ENCODE data around the gene CHRD.

The CHRD gene

GRCh38 chr3:184389935-184390528 is 10.2 kb downstream of the CHRD start:
- no peak overlapping the region for H3K9ac ChIP-seq (ENCODE audit: low read length)
- no peak overlapping the region for H3K4me3 ChIP-seq (ENCODE audit: low read length)
- no peaks in the 10 kb centered on the region for H3K4me1 ChIP-seq (ENCODE audit: control insufficient read depth, insufficient read depth, low read length)
- H3K36me3 ChIP-seq (ENCODE audit: control insufficient read depth, insufficient read depth, low read length): no peaks in the 10 kb centered on the region
- H3K27me3 ChIP-seq (ENCODE audit: control insufficient read depth, insufficient read depth, low read length): no peaks in the 10 kb centered on the region
- H3K9me3 ChIP-seq (ENCODE audit: control insufficient read depth, low read length): no peaks in the 10 kb centered on the region

DNA sequence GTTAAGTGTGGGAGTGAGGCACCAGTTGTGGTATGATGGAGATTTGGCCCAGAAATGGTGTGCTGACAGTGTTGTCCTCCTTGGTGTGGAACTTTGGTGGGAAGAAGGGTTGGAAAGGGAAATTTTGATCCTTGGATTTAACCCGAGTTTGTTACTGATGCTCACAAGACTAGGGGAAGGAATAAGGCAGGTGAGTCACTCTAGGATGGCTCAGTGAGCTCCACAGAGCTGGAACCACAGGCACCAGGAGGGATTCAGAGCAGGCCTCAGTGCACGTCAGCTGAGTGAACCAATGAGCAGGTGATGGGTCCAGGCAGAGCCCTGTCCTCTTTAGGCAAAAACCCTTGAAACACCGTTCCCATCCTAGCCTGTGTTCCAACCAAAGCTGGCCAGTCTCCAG is 11.4 kb downstream of the CHRD start:
- H3K9ac ChIP-seq (ENCODE audit: low read length): no peak overlapping the region
- no peaks in the 10 kb centered on the region for H3K27me3 ChIP-seq (ENCODE audit: control insufficient read depth, insufficient read depth, low read length)
- no peaks in the 10 kb centered on the region for H3K9me3 ChIP-seq (ENCODE audit: control insufficient read depth, low read length)
- H3K36me3 ChIP-seq (ENCODE audit: control insufficient read depth, insufficient read depth, low read length): no peaks in the 10 kb centered on the region
- H3K4me3 ChIP-seq (ENCODE audit: low read length): no peak overlapping the region
- no peaks in the 10 kb centered on the region for H3K4me1 ChIP-seq (ENCODE audit: control insufficient read depth, insufficient read depth, low read length)

GRCh38 chr3:184395320-184395660 is 15.4 kb downstream of the CHRD start:
- no peaks in the 10 kb centered on the region for H3K36me3 ChIP-seq (ENCODE audit: control insufficient read depth, insufficient read depth, low read length)
- no peaks in the 10 kb centered on the region for H3K4me1 ChIP-seq (ENCODE audit: control insufficient read depth, insufficient read depth, low read length)
- no peaks in the 10 kb centered on the region for H3K9me3 ChIP-seq (ENCODE audit: control insufficient read depth, low read length)
- no peak overlapping the region for H3K9ac ChIP-seq (ENCODE audit: low read length)
- H3K27me3 ChIP-seq (ENCODE audit: control insufficient read depth, insufficient read depth, low read length): peaks cover 2% of the 10 kb centered on the region
- H3K4me3 ChIP-seq (ENCODE audit: low read length): no peak overlapping the region

DNA sequence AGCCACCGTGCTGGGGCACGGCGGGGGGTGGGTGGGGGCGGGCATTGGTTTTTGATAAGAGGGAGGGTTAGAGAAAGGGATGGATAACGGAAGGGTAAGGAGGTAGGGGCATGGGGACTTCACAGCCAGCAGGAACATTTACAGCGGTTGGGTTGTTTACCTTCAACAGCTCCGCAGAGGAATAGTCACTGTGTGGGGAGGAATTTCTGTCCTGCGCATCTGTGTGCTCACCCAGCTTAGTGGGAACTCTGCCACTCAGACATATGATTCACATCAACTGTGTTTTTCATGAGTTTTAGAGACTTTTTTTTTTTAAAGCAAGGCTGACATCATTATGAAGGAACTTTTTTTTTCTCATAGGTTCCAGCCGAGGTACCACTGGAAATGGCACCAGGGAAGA is 19.6 kb downstream of the CHRD start:
- Histone ChIP-seq H3K9me3 (ENCODE audit: control insufficient read depth, low read length) (no peaks in the 10 kb centered on the region), H3K4me1 (ENCODE audit: control insufficient read depth, insufficient read depth, low read length) (no peaks in the 10 kb centered on the region), H3K36me3 (ENCODE audit: control insufficient read depth, insufficient read depth, low read length) (no peaks in the 10 kb centered on the region), H3K9ac (ENCODE audit: low read length) (no peak overlapping the region), H3K4me3 (ENCODE audit: low read length) (no peak overlapping the region), H3K27me3 (ENCODE audit: control insufficient read depth, insufficient read depth, low read length) (peaks cover 8% of the 10 kb centered on the region)

GRCh38 chr3:184405075-184406030 is 25.5 kb downstream of the CHRD start:
- no peaks in the 10 kb centered on the region for H3K36me3 ChIP-seq (ENCODE audit: control insufficient read depth, insufficient read depth, low read length)
- peaks cover 7% of the 10 kb centered on the region for H3K27me3 ChIP-seq (ENCODE audit: control insufficient read depth, insufficient read depth, low read length)
- H3K9ac ChIP-seq (ENCODE audit: low read length): no peak overlapping the region
- H3K4me3 ChIP-seq (ENCODE audit: low read length): no peak overlapping the region
- H3K4me1 ChIP-seq (ENCODE audit: control insufficient read depth, insufficient read depth, low read length): peaks cover 5% of the 10 kb centered on the region
- no peaks in the 10 kb centered on the region for H3K9me3 ChIP-seq (ENCODE audit: control insufficient read depth, low read length)

DNA sequence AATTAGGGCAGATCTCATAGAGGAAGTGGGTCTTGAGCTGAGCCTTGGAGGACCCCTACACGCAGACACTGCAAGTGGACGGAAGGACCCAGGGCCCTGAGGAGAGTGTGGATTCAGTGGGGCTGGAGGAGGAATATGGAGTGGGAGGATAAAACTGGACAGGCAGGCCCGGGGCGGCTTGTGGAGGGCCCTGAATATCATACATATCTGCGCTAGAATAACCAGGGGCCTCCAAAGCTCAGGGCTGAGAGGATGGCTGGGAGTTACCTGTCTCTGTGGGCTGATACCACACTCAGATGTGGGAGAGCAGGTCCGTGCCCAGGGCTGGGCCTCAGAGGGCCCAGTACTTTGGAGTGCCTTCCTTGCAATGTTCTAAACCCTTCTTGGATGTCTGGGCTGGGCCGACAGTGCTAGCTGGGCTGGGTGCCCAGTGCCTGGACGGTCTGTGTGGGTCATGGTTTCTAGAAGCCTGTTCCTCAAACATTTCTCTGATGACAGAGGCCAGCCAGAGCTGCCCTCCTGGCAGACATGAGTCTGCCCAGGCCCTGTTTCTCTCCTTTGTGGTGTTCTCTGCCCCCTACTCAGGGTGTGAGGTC is 29.6 kb downstream of the CHRD start:
- Histone ChIP-seq H3K9ac (ENCODE audit: low read length) (no peak overlapping the region), H3K4me3 (ENCODE audit: low read length) (no peak overlapping the region), H3K9me3 (ENCODE audit: control insufficient read depth, low read length) (no peaks in the 10 kb centered on the region), H3K4me1 (ENCODE audit: control insufficient read depth, insufficient read depth, low read length) (peaks cover 5% of the 10 kb centered on the region), H3K36me3 (ENCODE audit: control insufficient read depth, insufficient read depth, low read length) (no peaks in the 10 kb centered on the region), H3K27me3 (ENCODE audit: control insufficient read depth, insufficient read depth, low read length) (peaks cover 1% of the 10 kb centered on the region)

GRCh38 chr3:184409946-184410500 is 30.2 kb downstream of the CHRD start:
- no peaks in the 10 kb centered on the region for H3K9me3 ChIP-seq (ENCODE audit: control insufficient read depth, low read length)
- H3K36me3 ChIP-seq (ENCODE audit: control insufficient read depth, insufficient read depth, low read length): no peaks in the 10 kb centered on the region
- H3K27me3 ChIP-seq (ENCODE audit: control insufficient read depth, insufficient read depth, low read length): no peaks in the 10 kb centered on the region
- H3K4me1 ChIP-seq (ENCODE audit: control insufficient read depth, insufficient read depth, low read length): peaks cover 5% of the 10 kb centered on the region
- H3K4me3 ChIP-seq (ENCODE audit: low read length): no peak overlapping the region
- H3K9ac ChIP-seq (ENCODE audit: low read length): no peak overlapping the region

DNA sequence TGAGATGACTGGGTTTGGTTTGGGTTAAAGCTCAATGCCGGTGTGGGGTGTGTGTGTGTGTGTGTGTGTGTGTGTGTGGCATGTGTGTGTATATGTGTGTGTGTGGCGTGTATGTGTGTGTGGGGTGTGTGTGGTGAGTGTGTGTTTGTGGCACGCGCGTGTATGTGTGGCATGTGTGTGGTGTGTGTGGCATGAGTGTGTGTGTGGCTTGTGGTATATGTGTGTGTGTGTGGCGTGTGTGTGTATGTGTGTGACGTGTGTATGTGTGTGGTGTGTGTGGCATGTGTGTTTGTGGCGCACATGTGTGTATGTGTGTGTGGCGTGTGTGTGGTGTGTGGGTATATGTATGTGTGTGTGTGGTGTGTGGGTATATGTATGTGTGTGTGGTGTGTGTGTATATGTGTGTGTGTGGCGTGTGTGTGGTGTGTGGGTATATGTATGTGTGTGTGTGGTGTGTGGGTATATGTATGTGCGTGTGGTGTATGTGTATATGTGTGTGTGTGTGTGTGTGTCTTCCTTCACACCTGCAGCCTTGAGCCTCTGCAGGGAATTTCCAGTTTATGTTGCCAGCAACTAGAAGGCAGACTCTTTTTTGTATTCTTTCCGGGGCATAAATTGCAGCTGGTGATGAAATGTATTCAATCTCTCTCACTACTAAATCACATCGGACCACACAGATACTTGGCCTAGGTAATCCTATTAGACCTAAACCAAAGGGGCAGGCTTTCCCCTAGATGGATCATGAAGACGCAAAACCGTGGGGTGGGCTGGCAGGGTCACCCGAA is 34.8 kb downstream of the CHRD start:
- no peak overlapping the region for H3K4me3 ChIP-seq (ENCODE audit: low read length)
- no peak overlapping the region for H3K9ac ChIP-seq (ENCODE audit: low read length)
- H3K9me3 ChIP-seq (ENCODE audit: control insufficient read depth, low read length): no peaks in the 10 kb centered on the region
- no peaks in the 10 kb centered on the region for H3K27me3 ChIP-seq (ENCODE audit: control insufficient read depth, insufficient read depth, low read length)
- no peaks in the 10 kb centered on the region for H3K4me1 ChIP-seq (ENCODE audit: control insufficient read depth, insufficient read depth, low read length)
- H3K36me3 ChIP-seq (ENCODE audit: control insufficient read depth, insufficient read depth, low read length): no peaks in the 10 kb centered on the region

GRCh38 chr3:184415203-184415490 is 35.3 kb downstream of the CHRD start:
- H3K9me3 ChIP-seq (ENCODE audit: control insufficient read depth, low read length): no peaks in the 10 kb centered on the region
- no peaks in the 10 kb centered on the region for H3K36me3 ChIP-seq (ENCODE audit: control insufficient read depth, insufficient read depth, low read length)
- H3K9ac ChIP-seq (ENCODE audit: low read length): no peak overlapping the region
- no peak overlapping the region for H3K4me3 ChIP-seq (ENCODE audit: low read length)
- no peaks in the 10 kb centered on the region for H3K27me3 ChIP-seq (ENCODE audit: control insufficient read depth, insufficient read depth, low read length)
- H3K4me1 ChIP-seq (ENCODE audit: control insufficient read depth, insufficient read depth, low read length): no peaks in the 10 kb centered on the region

DNA sequence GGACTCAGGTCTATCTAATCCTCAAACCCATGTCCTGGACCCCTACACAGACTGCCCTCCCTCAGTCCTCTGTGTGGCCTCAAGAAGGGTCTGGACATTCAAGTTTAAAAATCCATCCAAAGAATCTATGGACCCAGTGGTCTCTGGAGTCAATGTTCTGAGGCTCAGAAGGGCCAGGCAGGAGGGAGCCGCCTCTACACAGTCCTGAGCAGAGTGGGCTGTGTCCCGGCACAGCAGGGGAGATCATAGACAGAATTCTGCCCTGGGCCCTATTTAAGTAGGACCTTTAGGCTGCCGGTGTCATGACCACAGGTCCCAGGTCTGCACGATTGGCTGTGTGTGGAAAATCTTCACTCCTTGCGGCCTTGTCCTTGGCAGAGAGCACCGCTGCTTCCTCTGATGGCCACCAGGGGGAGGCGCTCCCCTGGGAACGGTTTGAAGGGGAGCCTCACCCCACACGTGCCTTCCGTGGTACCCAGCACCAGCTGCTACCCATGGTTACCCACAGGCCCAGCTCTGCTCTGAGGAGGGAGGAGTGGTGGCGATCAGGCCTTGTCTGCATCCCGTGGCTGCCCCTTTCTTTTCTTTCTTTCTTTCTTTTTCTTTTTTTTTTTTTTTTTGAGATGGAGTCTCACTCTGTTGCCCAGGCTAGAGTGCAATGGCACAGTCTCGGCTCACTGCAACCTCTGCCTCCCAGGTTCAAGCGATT is 37.9 kb downstream of the CHRD start:
- Histone ChIP-seq H3K27me3 (ENCODE audit: control insufficient read depth, insufficient read depth, low read length) (no peaks in the 10 kb centered on the region), H3K9me3 (ENCODE audit: control insufficient read depth, low read length) (no peaks in the 10 kb centered on the region), H3K4me3 (ENCODE audit: low read length) (no peak overlapping the region), H3K4me1 (ENCODE audit: control insufficient read depth, insufficient read depth, low read length) (no peaks in the 10 kb centered on the region), H3K9ac (ENCODE audit: low read length) (no peak overlapping the region), H3K36me3 (ENCODE audit: control insufficient read depth, insufficient read depth, low read length) (no peaks in the 10 kb centered on the region)

DNA sequence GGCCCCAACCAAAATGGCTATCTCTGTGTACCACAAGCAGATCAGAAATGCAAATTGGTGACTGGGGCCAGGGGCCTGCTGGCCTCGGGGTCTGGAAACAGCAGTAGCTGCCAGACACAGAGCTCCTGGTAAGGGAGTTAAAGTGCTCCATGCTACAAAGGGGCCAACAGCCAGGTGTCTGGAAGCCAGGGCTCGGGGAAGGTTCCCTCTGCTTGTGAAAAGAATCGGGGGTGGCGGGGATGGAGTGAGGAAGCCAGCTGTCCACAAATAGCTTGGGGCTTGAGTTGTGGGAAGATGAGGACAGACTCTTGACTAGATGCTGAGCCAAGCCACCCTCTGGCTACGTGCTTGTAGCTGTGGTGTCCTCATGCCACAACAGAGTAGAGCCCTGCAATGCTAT is 39.3 kb downstream of the CHRD start:
- no peak overlapping the region for H3K9ac ChIP-seq (ENCODE audit: low read length)
- no peak overlapping the region for H3K4me3 ChIP-seq (ENCODE audit: low read length)
- H3K9me3 ChIP-seq (ENCODE audit: control insufficient read depth, low read length): no peaks in the 10 kb centered on the region
- H3K4me1 ChIP-seq (ENCODE audit: control insufficient read depth, insufficient read depth, low read length): no peaks in the 10 kb centered on the region
- H3K27me3 ChIP-seq (ENCODE audit: control insufficient read depth, insufficient read depth, low read length): peaks cover 3% of the 10 kb centered on the region
- no peaks in the 10 kb centered on the region for H3K36me3 ChIP-seq (ENCODE audit: control insufficient read depth, insufficient read depth, low read length)
